ENCODE measurements around the gene ABCF2. TPM values are rescaled to one million over a fixed set of nuclear protein-coding genes. Genes with fewer than 3 reads are reported as not detected.

Gene ABCF2
- polyA plus RNA-seq, 3 donors = 18.0 to 22.0 (median 21.1) TPM

DNA sequence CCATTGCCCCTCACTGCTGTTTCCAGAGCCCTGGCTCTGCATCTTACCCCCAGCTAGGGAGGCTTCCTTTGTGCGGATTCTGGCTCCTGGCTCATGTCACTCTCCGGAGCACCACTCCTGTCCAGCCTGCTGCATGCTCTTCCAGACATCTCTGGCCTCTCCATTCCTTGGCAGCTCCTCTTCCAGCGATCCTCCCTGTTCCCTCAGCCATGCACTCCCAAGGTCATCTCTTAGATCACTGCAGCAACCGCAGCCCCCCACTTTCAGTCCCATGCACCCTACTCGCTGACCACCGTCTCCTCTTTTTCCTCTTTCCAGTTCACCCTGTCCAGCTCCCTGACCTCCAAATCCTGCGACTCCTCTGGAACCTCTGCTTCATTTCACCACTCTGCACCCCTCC lies 28.4 kb upstream of the ABCF2 start:
- Mint-ChIP-seq H3K27ac (no peak overlapping the region), H3K27me3 (ENCODE audit: low read depth in 3 of 3) (peaks cover 44 to 61% (median 55%) of the 10 kb centered on the region in 3 donors), H3K9me3 (peaks cover 0 to 11% (median 8%) of the 10 kb centered on the region in 7 donors), H3K4me3 (peak overlapping the region in 1 of 2 donors; percentile 43), H3K4me1 (peaks cover 24% of the 10 kb centered on the region), H3K36me3 (peaks cover 28 to 63% of the 10 kb centered on the region in 2 donors)
- 95% methylated on average over 7 of the region's 7 CpGs for WGBS (ENCODE audit: insufficient coverage)
- Histone ChIP-seq H3K79me2 (ENCODE audit: insufficient read depth, low read length) (no peaks in the 10 kb centered on the region), H3K4me1 (ENCODE audit: control insufficient read depth in 1 of 2, insufficient read depth in 2 of 2, low read length in 2 of 2) (peaks cover 9 to 10% of the 10 kb centered on the region in 2 donors), H3K27ac (ENCODE audit: low read depth in 1 of 2, low read length in 2 of 2) (no peak overlapping the region), H2AFZ (ENCODE audit: insufficient read depth, low read depth, low read length, poor library complexity, severe bottlenecking) (no peak overlapping the region), H3K9ac (ENCODE audit: insufficient read depth, low read length, poor library complexity, severe bottlenecking) (no peak overlapping the region), H3K27me3 (ENCODE audit: control insufficient read depth in 2 of 2, insufficient read depth in 2 of 2, low read length in 2 of 2) (peaks cover 23 to 37% of the 10 kb centered on the region in 2 donors), H4K20me1 (ENCODE audit: insufficient read depth, low read length) (peaks cover 81% of the 10 kb centered on the region), H3K36me3 (replicated peaks in 1 of 2; ENCODE audit: control insufficient read depth in 1 of 2, insufficient read depth in 2 of 2, low read length in 2 of 2) (no peaks in the 10 kb centered on the region), H3K9me3 (replicated peaks in 1 of 2; ENCODE audit: control insufficient read depth in 1 of 2, insufficient read depth in 1 of 2, low read length in 2 of 2) (peaks cover 0 to 8% of the 10 kb centered on the region in 2 donors), H3K4me3 (replicated peaks in 1 of 3; ENCODE audit: low read depth in 2 of 3, low read length in 3 of 3) (no peak overlapping the region), H3K4me2 (replicated peaks; ENCODE audit: extremely low read depth, low read length, poor library complexity, severe bottlenecking) (no peak overlapping the region)
- TF ChIP-seq, protein P1, sequence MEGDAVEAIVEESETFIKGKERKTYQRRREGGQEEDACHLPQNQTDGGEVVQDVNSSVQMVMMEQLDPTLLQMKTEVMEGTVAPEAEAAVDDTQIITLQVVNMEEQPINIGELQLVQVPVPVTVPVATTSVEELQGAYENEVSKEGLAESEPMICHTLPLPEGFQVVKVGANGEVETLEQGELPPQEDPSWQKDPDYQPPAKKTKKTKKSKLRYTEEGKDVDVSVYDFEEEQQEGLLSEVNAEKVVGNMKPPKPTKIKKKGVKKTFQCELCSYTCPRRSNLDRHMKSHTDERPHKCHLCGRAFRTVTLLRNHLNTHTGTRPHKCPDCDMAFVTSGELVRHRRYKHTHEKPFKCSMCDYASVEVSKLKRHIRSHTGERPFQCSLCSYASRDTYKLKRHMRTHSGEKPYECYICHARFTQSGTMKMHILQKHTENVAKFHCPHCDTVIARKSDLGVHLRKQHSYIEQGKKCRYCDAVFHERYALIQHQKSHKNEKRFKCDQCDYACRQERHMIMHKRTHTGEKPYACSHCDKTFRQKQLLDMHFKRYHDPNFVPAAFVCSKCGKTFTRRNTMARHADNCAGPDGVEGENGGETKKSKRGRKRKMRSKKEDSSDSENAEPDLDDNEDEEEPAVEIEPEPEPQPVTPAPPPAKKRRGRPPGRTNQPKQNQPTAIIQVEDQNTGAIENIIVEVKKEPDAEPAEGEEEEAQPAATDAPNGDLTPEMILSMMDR (IDR thresholded peaks at IDR 0.05) = no peak
- intact Hi-C loops (cut with micrococcal nuclease) = no loop called here
- DNase-seq = no peak

DNA sequence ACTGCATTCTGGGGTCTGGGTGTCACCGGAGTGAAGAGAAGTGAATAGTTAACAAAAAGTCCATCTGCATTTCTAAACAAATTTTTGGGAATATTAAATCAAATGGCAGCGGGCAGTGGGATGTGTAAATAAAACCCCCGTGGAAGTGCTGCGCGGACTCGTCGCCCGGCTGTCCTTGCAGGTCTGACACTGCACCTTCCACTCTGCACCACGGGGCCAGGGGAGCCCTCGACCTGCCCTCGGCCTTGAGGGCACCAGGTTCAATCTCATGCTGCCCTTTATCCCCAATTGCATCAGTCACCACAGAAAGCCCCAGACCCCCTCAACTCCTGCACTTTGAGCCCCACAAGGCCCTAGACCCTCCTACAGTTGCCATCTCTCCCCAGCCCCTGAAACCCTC lies 27.8 kb upstream of the ABCF2 start:
- H3K4me3 Mint-ChIP-seq = no peak overlapping the region

More for the DNA sequence above, 27.8 kb upstream of the ABCF2 start:
- H3K9me3 Mint-ChIP-seq = peaks cover 0 to 11% (median 8%) of the 10 kb centered on the region in 7 donors
- H3K27ac Mint-ChIP-seq = no peak overlapping the region
- peaks cover 48 to 66% (median 57%) of the 10 kb centered on the region in 3 donors for H3K27me3 Mint-ChIP-seq (ENCODE audit: low read depth in 3 of 3)
- peaks cover 81% of the 10 kb centered on the region for H4K20me1 ChIP-seq (ENCODE audit: insufficient read depth, low read length)
- H2AFZ ChIP-seq (ENCODE audit: insufficient read depth, low read depth, low read length, poor library complexity, severe bottlenecking) = no peak overlapping the region
- no peak overlapping the region for H3K4me3 ChIP-seq (replicated peaks in 1 of 3; ENCODE audit: low read depth in 2 of 3, low read length in 3 of 3)
- no peak for DNase-seq
- no peaks in the 10 kb centered on the region for H3K79me2 ChIP-seq (ENCODE audit: insufficient read depth, low read length)
- no peak overlapping the region for H3K27ac ChIP-seq (ENCODE audit: low read depth in 1 of 2, low read length in 2 of 2)
- 94% methylated on average over 7 of the region's 11 CpGs for WGBS (ENCODE audit: insufficient coverage)
- no peak overlapping the region for H3K9ac ChIP-seq (ENCODE audit: insufficient read depth, low read length, poor library complexity, severe bottlenecking)
- H3K36me3 ChIP-seq (replicated peaks in 1 of 2; ENCODE audit: control insufficient read depth in 1 of 2, insufficient read depth in 2 of 2, low read length in 2 of 2) = no peaks in the 10 kb centered on the region
- peaks cover 32 to 63% of the 10 kb centered on the region in 2 donors for H3K36me3 Mint-ChIP-seq
- TF ChIP-seq, protein P1 (IDR thresholded peaks at IDR 0.05) = no peak
- H3K4me1 ChIP-seq (ENCODE audit: control insufficient read depth in 1 of 2, insufficient read depth in 2 of 2, low read length in 2 of 2) = peaks cover 11 to 15% of the 10 kb centered on the region in 2 donors
- peaks cover 0 to 8% of the 10 kb centered on the region in 2 donors for H3K9me3 ChIP-seq (replicated peaks in 1 of 2; ENCODE audit: control insufficient read depth in 1 of 2, insufficient read depth in 1 of 2, low read length in 2 of 2)
- H3K4me1 Mint-ChIP-seq = peaks cover 25% of the 10 kb centered on the region
- H3K27me3 ChIP-seq (ENCODE audit: control insufficient read depth in 2 of 2, insufficient read depth in 2 of 2, low read length in 2 of 2) = peaks cover 27 to 42% of the 10 kb centered on the region in 2 donors
- intact Hi-C loops (cut with micrococcal nuclease) = loop anchor here (5.0 kb wide), 1 partner anchor 47 kb away; no protein-coding TSS in a partner anchor
- H3K4me2 ChIP-seq (replicated peaks; ENCODE audit: extremely low read depth, low read length, poor library complexity, severe bottlenecking) = no peak overlapping the region

All from CD14-positive monocyte (primary cell).